Smooth muscle cell (in vitro differentiated cells): Measurements from ENCODE around the gene TERT. TPM values are rescaled to one million over a fixed set of nuclear protein-coding genes. Genes with fewer than 3 reads are reported as not detected.

Experiments used
- DNase-seq: peaks from one replicate; lab custom pipeline; 2025; ENCODE audit not compliant: unreplicated experiment; lab: John Stamatoyannopoulos, UW
- H2AFZ ChIP-seq: fragments of 200-600 bp; sonication (generic); 2 replicates; pipeline ENCODE4 v1.6.0; 2016; ENCODE audit warnings: antibody characterized with exemption, low read depth, mild to moderate bottlenecking
- H3F3A ChIP-seq: fragments of 200-600 bp; sonication (generic); 2 replicates; pipeline ENCODE4 v1.6.0; 2017; ENCODE audit warnings: antibody characterized with exemption, low read depth
- H3K27ac ChIP-seq: fragments of 200-600 bp; sonication (generic); 2 replicates; pipeline ENCODE4 v1.5.1; 2016; ENCODE audit warnings: low read depth, mild to moderate bottlenecking
- H3K27me3 ChIP-seq: fragments of 200-600 bp; sonication (generic); 2 replicates; pipeline ENCODE4 v1.6.1; 2016; ENCODE audit warnings: low read depth, mild to moderate bottlenecking
- H3K36me3 ChIP-seq: fragments of 200-600 bp; sonication (generic); 2 replicates; pipeline ENCODE4 v1.5.1; 2016; ENCODE audit warnings: low read depth
- H3K4me1 ChIP-seq: fragments of 200-600 bp; sonication (generic); 2 replicates; pipeline ENCODE4 v1.5.1; 2016; ENCODE audit warnings: low read depth
- H3K4me2 ChIP-seq: fragments of 200-600 bp; sonication (generic); 2 replicates; pipeline ENCODE4 v1.6.0; 2016; ENCODE audit warnings: mild to moderate bottlenecking
- H3K4me3 ChIP-seq: fragments of 200-600 bp; sonication (generic); 2 replicates; pipeline ENCODE4 v1.5.1; 2016; ENCODE audit warnings: mild to moderate bottlenecking
- H3K79me2 ChIP-seq: fragments of 200-600 bp; sonication (generic); 2 replicates; pipeline ENCODE4 v1.6.0; 2016; ENCODE audit warnings: low read depth, mild to moderate bottlenecking
- H3K9ac ChIP-seq: fragments of 200-600 bp; sonication (generic); 2 replicates; pipeline ENCODE4 v1.6.0; 2016; ENCODE audit warnings: low read depth
- H3K9me3 ChIP-seq: fragments of 200-600 bp; sonication (generic); replicated peaks from 2 replicates; pipeline ENCODE4 v1.5.1; 2016; ENCODE audit warnings: low read depth
- H4K20me1 ChIP-seq: fragments of 200-600 bp; sonication (generic); 2 replicates; pipeline ENCODE4 v1.6.0; 2016; ENCODE audit warnings: low read depth
- CTCF ChIP-seq: fragments of 200-600 bp; sonication (generic); IDR thresholded peaks from 2 replicates; pipeline ENCODE4 v1.5.1; 2017; ENCODE audit warnings: borderline replicate concordance, mild to moderate bottlenecking, antibody characterized with exemption; ENCODE audit not compliant: insufficient read depth, poor library complexity, severe bottlenecking
- WGBS: methylation state at CpG from one replicate; pipeline ENCODE4 v1.1.7; 2016; ENCODE audit warnings: low lambda C conversion rate; 5-methylcytosine and 5-hydroxymethylcytosine counted together
- polyA plus RNA-seq: library from polyadenylated mRNA; unstranded; fragments of >200 nt; fragmentation: Nextera tagmentation; extraction: Ambion mirVana; gene quantifications from 2 replicates; pipeline ENCODE4 v1.2.1, GENCODE V29; 2016
- total RNA-seq: library from RNA; depleted of rRNA; stranded (reverse); fragments of >200 nt; gene quantifications from 2 replicates; pipeline ENCODE4 v1.2.3, GENCODE V29; 2014

Gene TERT
- total and polyA plus RNA-seq, 2 experiments from 2014 or later = not detected

GRCh38 chr5:1315709-1316587, 21.1 kb upstream of the TERT start:
- Histone ChIP-seq H2AFZ (no peak overlapping the region), H3K9ac (no peak overlapping the region), H3K4me1 (no peaks in the 10 kb centered on the region), H4K20me1 (no peaks in the 10 kb centered on the region), H3K27me3 (no peaks in the 10 kb centered on the region), H3F3A (no peaks in the 10 kb centered on the region), H3K9me3 (no peaks in the 10 kb centered on the region), H3K27ac (no peak overlapping the region), H3K79me2 (no peaks in the 10 kb centered on the region), H3K36me3 (peaks cover 5% of the 10 kb centered on the region), H3K4me2 (no peak overlapping the region), H3K4me3 (no peak overlapping the region)
- no peak for DNase-seq
- WGBS = 64% methylated on average over 33 of the region's 33 CpGs
- TF ChIP-seq CTCF = no peak

GRCh38 chr5:1315018-1315708, 20.3 kb upstream of the TERT start:
- Histone ChIP-seq H3K27me3 (no peaks in the 10 kb centered on the region), H3K79me2 (no peaks in the 10 kb centered on the region), H3K9me3 (no peaks in the 10 kb centered on the region), H4K20me1 (no peaks in the 10 kb centered on the region), H3K9ac (no peak overlapping the region), H3K4me1 (no peaks in the 10 kb centered on the region), H3K4me2 (no peak overlapping the region), H3K27ac (no peak overlapping the region), H2AFZ (no peak overlapping the region), H3K36me3 (peaks cover 5% of the 10 kb centered on the region), H3F3A (no peaks in the 10 kb centered on the region), H3K4me3 (no peak overlapping the region)
- WGBS = 91% methylated on average over 13 of the region's 13 CpGs
- no peak for DNase-seq
- no peak for TF ChIP-seq CTCF

- Histone ChIP-seq H2AFZ (no peak overlapping the region), H3K36me3 (peaks cover 5% of the 10 kb centered on the region), H3K4me2 (no peak overlapping the region), H3K4me1 (no peaks in the 10 kb centered on the region), H3K79me2 (no peaks in the 10 kb centered on the region), H3K4me3 (no peak overlapping the region), H4K20me1 (no peaks in the 10 kb centered on the region), H3F3A (no peaks in the 10 kb centered on the region), H3K27ac (no peak overlapping the region), H3K9ac (no peak overlapping the region), H3K9me3 (no peaks in the 10 kb centered on the region), H3K27me3 (no peaks in the 10 kb centered on the region)
- TF ChIP-seq CTCF = no peak
- 95% methylated on average over 13 of the region's 13 CpGs for WGBS
- DNase-seq = no peak
These were observed 19.7 kb upstream of the TERT start for GRCh38 chr5:1314564-1314982.
